GM21390 (cell line): ENCODE results near the gene SMYD3.

Experiments
- ATAC-seq: cut with Tn5 transposase; IDR thresholded peaks from one replicate; pipeline ENCODE4 v1.9.1; 2021; ENCODE audit not compliant: unreplicated experiment

Gene SMYD3

DNA sequence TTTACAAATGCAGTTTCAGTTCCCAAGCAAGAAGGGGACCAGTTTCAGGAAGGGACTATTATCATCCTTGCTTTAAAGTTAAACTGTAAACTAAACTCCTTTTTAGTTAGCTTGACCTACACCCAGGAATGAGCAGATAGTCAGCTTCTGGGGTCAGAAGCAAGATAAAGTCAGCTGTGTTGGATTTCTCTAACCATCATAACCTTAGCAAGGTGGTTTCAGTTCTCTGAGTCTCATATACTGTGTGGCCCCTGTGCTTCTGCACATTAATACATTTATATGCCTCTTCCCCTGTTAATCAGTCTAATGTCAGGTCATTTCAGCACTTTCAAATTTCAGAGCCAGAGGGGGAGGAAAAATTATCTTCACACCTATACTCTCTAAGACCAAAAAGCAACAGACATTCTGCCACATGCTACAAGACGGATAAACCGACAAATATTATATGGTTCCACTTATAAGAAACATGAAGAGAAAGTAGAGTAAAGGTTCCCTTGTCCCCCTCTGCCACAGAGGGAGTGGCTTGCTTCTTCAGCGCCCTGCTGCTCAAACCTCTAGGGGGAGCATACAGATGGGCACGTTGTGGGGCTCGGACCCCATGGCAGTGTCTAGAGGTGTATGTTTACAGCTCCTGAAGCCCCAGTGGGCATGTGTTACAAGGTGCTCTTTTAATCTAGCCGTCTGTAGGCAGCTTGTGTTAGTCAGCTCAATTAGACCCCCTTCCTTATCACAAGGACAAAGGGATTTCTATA, 89.1 kb downstream of the SMYD3 start:
- no peak for ATAC-seq

DNA sequence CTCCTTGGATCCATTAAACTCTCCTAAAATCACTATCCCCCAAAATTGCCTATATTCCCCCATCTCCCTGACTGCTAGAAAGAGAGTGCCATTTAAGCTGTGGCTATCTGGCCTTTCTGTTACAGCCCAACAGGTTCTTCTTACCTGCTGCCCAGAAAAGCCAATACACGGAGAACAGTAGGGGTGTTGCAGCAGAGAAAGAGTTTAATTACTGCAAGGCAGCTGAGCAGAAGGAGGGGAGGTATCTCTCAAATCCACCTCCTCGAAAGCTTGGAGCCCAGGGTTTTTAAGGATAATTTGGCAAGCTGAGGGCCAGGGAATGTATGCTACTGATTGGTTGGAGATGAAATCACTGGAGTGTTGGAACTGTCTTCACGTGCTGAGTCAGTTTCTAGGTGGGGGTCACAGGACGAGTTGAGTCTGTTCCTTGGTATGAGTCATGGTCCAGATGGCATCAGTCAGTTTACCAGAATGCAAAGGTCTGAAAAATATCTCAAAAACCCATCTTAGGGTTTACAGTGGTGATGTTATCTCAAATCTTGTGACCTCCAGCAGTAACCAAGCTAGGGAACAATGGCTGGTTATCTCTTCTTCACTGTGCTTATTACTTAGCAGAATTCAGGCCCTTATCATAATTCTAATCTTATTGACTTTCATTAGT, 89.8 kb downstream of the SMYD3 start:
- no peak for ATAC-seq

DNA sequence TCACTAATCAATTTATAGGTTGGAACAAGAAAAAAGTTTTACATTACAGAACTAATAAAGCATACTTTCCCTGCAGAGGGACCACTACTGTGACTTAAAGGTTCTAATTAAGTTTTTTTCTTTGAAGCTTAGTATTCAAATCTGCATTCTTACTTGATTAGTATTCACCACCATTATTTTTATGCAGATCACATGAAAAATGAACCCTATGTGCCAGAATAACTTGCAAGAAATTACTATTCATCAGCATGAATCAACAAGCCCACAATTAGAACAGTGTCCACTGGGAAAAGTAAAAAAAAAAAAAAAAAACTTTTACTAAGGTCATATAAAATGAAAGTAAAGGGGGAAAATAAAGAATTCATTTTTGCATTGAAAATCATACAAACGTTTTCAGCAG, 90.8 kb downstream of the SMYD3 start:
- no peak for ATAC-seq

DNA sequence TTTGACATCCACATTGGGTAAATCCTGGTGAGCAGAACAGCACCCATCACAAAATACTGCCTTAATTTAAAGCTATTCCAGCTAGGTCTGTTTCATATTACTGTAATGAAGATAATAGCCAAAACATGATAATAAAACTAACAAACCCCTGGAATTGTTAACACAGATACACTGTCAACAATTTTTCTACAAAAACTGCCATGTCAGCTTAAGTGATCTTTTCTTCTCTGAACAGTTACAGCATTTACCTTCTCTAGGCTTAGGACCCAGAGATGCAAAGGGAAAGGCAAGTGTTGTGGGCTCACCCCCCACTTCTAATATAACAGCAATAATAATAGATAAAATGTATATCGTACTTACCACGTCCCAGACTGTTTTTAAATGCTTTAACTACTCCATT, 92.1 kb downstream of the SMYD3 start:
- no peak for ATAC-seq

DNA sequence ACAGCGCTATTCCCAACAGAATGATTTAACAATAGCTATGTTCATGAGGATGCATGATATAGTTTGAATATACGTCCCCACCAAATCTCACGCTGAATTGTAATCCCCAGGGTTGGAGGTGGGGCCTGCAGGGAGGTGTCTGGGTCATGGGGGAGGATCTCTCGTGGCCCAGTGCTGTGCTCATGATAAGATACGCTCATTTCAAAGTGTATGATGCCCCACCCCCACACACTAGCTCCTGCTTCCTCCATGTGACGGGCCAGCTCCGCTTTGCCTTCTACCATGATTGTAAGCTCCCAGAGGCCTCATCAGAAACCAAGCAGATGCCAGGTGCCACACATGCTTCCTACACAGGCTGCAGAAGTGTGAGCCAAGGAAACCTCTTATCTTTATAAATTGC, 93.6 kb downstream of the SMYD3 start:
- no peak for ATAC-seq

DNA sequence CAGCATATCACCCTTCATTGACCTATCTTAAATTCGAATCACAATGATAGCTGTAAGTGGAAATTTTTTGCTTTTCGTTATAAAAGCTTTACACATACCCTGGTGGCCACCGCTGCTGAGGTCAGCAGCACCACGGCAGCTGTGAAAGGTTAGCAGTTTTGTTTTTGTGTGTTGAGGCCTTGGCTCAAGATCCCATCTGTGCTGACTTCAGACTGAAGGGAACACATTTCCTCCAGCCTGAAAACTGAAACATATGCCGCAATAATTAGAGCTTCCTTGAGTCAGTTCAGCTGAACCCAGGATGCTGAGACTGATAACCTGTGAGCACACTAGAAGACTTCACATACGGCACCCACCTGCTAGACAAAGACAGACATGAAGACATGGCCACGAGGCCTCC, 103.0 kb downstream of the SMYD3 start:
- no peak for ATAC-seq

DNA sequence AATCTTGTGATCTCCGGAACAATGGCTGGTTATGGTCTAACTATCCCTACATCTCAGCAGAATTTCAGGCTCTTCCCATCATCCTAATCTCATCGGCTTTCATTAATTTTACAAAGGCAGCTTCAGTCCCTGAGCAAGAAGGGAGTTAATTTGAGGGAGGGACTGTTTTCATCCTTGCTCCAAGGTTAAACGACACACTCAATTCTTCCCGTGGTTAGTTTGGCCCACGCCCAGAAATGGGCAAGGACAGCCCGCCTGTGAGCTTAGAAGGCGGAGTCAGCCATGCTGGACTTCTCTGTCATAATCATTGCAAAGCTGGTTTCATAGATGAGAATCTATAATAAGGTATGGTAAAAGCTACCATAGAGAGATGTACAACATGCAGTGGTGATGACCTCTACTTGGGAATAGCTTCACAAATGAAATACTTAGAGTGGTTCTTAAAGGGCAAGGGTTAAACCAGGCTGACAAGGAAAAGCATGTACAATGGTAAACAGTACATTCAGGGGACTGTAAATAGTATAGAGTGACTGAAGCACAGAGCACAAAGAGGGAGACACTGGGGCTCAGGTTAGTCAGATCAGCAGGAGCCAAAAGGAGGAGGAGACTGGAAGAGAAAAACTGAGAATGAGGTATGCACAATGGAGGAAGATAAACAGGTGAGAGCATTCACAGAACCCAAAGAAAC, 108.8 kb downstream of the SMYD3 start:
- no peak for ATAC-seq

DNA sequence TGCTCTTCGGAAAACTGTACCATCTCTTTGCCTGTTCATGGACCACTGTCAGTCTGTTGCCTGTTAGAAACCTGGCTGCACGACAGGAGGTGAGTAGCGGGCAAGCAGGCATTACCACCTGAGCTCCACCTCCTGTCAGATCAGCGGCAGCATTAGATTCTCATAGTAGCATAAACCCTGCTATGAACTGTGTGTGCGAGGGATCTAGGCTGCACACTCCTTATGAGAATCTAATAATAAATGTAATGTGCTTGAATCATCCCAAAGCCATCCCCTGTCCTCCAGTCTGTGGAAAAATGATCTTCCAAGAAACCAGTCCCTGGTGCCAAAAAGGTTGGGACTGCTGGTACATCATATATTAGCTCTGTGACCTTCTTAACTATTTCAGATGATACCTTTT, 110.0 kb downstream of the SMYD3 start:
- ATAC-seq = no peak

DNA sequence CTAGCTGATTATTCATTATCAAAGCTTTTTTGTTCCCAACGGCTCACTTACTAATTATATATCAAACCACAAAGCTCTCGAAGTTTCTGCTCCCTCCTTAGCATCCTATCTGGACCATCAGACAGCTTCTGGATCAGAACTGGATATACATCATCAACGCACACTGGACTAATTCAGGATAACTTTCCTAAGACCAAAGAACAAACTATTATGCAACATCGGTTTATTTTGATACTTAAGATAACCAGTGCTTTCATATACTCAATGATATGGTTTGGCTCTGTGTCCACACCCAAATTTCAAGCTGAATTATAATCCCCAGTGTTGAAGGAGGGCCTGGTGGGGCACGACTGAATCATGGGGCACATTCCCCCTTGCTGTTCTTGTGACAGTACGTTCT, 110.8 kb downstream of the SMYD3 start:
- no peak for ATAC-seq

DNA sequence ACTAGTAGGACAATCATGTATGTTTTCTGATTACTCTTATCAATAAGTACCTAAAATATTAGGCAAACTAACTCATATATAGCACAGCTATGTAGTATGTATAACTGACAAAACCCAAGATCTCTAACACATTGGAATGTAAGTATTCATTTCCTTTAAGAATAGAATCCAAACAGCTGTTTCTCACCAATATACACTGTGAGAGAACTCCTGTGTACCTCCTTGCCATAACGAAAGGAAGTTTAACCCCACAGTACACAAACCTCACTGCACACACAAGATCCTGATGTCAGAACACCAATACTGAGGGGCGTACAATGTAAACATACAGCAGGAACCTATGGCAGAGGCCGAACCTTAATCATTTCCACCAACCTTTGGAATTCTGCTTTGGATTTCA, 113.0 kb downstream of the SMYD3 start:
- no peak for ATAC-seq

DNA sequence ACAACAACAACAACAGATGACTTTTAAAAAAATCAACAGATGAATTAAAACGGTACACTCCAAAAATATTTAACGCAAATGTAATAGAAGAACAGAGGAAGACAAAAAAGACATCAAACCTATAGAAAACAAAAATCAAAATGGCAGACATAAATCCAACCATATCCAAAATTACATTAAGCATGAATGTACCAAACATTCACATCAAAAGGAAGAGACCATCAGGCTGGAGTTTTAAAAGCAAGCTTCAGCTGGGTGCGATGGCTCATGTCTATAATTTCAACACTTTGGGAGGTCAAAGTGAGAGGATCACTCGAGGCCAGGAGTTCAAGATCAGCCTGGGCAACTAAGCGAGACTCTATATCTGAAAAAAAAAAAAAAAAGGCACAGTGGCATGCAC, 116.2 kb downstream of the SMYD3 start:
- ATAC-seq = no peak

DNA sequence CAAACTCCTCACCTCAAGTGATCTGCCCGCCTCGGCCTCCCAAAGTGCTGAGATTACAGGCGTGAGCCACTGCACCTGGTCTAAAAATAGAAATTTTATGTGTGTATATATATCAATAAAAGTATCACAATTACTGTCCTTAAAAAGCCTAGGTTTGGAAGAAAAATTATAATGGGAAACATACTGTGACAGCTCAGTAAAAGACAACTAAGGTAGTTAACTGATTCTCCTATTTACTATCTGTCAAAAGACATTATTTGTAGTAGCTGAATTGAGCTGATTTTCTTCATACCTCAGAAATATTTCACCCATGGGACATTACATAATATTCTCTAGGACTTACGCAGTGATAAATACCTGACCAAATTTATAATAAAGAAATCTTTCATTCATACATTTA, 122.5 kb downstream of the SMYD3 start:
- ATAC-seq = no peak

DNA sequence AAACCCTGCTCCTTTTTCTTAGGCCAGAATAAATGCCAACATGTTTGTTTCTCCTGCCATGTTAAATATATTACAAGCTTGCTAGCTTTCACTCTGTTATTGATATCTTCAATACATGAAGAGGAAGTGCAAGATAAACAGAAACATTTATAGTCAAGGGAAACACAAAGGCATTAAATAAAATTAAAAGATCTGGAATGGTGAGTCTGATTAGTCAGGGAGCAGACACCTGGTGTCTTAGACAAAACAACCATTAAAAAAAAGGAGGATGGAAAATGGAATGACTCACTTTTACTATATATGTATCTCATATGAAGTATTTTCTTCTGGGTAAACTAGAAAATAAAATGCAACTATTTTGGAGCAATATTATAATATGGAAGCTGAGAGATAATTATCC, 123.3 kb downstream of the SMYD3 start:
- no peak for ATAC-seq

DNA sequence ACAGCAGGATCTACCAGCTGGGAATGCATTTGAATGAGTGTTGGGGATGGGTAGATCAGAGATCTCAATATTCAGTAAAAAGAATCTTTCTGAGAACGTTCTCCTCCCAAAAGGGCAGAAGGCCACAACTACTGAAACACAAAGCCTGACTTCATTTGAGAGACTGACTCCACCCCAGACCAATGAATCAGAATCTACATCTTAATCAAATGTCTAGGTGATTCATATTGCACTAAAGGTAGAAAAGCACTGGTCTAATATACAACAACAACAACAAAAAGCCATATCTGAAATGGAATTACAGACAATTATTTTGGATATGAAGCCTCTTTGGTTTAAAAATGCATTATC, 123.9 kb downstream of the SMYD3 start:
- no peak for ATAC-seq

DNA sequence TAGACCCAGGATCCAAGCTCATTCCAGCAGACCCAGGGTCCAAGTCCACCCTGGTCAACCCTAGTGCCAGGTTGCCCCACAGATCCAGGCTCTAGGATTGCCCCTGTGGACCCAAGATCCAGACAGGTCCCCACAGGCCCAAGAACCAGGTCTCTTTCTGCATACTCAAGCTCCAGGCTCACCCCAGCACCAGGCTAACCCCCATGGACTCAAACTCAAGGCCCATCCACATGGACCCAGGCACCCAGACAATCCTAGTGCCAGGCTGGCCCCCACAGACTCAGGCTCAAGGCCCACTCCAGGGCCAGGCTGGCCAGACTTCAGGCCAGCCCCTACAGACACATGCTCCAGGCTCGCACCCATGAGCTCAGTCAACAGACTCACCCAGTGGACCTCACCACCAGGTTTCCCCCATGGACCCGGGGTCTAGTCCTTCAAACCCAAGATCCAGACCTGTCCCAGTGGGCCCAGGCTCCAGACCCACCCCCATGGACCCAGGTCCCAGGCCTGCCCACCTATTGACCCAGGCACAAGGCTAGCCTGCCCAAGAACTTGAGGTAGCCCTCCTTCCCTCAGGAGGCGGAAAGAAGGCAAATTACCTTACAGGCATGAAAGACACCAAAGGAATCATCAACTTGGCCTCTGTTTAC, 124.4 kb downstream of the SMYD3 start:
- ATAC-seq = no peak

DNA sequence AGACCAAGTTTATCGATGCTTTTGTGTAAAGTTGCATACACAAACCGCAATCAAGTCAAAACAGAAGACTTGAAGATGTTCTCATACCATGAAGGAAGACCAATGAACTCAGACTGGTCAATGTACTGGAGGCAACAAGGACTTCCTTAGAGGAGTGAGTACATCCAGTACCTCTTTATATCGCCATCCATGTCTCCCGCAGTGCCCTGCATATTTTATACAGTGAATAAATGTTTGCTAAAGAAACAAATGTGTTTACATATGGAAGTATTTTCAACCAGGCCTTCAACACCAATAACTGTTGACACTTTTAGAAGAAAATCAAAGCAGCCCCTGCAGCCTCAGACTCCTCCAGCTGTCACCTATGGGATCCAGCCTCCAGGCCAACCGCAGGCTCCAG, 125.6 kb downstream of the SMYD3 start:
- ATAC-seq = no peak

DNA sequence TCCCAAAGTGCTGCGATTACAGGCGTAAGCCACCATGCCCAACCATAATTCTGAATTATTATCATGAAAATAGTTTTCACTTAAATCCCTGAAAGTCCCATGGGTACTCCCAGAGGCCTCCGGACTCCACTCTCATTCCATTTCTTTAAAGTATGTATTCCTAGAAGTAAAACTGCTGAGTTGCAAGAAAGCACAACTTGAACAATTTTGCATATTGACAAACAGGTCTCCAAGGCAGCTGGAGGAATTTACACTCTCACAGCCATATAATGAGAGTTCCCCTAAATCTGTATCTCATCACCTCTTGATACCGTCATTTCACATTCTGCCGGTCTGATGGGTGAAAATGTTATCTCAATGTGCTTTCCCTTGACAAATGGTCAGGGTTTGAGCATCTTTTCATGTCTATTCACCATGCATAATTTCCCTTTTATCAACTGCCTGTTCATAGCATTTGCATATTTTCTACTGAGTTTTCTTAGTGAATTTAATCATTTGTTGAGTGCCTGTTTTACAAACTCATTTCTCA, 129.4 kb downstream of the SMYD3 start:
- no peak for ATAC-seq

DNA sequence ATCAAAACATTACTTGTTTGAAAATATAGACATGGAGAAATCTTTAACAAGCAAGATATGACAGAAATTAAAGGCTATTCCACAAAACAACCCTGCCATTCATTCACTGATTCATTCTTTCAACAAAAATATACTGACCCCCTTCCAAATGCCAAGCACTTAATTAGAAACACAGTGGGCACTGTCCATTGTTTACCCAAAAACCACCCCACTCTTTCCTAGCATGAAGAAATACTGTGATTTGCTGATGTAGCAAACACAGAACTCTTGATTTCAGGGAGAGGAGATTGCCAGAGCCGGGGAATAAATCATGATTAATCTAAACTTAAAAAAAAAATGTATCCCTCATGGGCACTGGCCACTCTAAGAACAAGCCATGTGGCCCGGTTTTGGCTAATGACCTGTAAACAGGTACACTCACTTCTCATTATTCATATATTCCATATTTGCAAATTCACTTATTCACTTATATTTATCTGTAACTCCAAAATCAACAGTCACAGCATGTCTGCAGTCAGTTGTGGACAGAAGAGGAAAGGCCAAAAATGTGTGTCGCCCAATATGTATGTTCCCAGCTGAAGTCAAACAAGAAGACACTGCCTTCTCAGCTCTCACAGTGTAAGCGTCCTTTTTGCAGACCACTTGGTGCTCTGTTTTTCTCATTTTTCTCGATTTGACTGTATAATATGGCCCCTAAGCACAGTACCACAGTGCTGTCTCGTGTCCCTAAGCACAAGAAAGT, 133.1 kb downstream of the SMYD3 start:
- no peak for ATAC-seq

DNA sequence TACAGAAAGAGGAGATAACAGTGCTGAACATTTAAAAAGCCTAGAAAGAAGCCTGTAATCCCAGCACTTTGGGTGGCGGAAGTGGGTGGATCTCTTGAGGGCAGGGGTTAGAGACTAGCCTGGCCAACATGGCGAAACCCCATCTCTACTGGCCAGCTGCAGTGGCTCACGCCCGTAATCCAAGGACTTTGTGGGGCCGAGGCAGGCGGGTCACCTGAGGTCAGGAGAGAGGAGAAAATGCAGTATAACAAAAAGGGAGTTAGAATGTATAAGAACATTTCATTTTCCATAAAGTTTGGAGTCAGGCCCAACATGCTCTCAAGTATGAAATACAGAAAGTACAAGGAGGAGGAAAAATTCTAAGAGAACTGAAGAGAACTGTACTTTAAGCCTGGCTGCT, 134.5 kb downstream of the SMYD3 start:
- no peak for ATAC-seq

DNA sequence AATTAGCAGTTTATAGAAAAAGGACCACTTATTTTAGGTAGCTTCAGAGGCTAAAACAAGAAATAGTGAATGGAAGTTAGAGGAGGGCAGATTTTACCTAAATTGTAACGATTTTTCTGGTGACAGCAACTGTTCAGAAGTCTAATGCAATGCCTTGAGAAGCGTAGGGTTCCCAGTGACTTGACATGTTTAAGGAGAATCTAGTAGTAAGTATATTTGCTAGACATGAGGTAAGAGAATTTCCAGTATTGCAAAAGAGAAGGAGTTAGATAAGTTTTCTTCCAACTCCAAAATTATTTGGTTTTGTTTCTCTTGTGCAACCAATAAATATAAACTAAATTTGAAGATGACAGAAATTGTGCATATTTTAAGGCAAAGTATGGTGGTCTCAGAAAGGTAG, 140.0 kb downstream of the SMYD3 start:
- no peak for ATAC-seq

DNA sequence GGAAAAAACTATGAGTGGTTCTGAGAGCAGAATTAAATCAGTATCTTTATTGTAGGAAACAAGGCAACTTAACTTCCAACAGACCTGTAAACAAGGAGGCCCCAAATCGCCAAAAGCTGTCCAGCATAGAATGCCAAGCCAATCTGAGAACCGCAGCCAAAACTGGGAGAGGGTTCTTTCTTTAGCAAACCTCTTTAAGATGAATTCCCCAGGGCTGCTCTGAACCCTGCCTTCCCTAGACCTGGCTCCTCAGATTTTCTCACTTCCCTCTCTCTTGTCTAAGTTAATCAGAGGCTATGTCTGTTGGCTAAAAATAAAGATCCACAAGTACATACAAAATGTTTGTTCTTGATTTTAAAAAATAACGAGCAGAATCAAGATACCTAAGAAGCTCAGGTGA, 141.4 kb downstream of the SMYD3 start:
- ATAC-seq = no peak
